Cerebellar cortex (tissue), 1 donor: ENCODE results near the gene SEMA6A.

ENCODE experiments used
- DNase-seq: peaks from one replicate; pipeline ENCODE4 v3.0.0-alpha.2; 2015; ENCODE audit warnings: low spot score

The SEMA6A gene

GRCh38 chr5:116404016-116404415 is 170.6 kb downstream of the SEMA6A start:
- no peak for DNase-seq

- no peak for DNase-seq
Measured at GRCh38 chr5:116402235-116402634, 172.4 kb downstream of the SEMA6A start.

GRCh38 chr5:116401576-116401975 is 173.0 kb downstream of the SEMA6A start:
- no peak for DNase-seq

GRCh38 chr5:116396476-116397099 is 178.0 kb downstream of the SEMA6A start:
- no peak for DNase-seq

- DNase-seq: peak; percentile 79
Measured at GRCh38 chr5:116395631-116396203, 178.9 kb downstream of the SEMA6A start.

- DNase-seq: peak; percentile 6
Measured at GRCh38 chr5:116395226-116395625, 179.4 kb downstream of the SEMA6A start.

- DNase-seq: no peak
Measured at GRCh38 chr5:116394186-116394867, 180.3 kb downstream of the SEMA6A start.
